Spleen (tissue), 11 donors: ENCODE data around the gene TEKTIP1. TPM values are rescaled to one million over a fixed set of nuclear protein-coding genes. Genes with fewer than 3 reads are reported as not detected.

ENCODE experiments used
- DNase-seq: peaks from one replicate; pipeline ENCODE4 v3.0.0-alpha.2; 2020
- H3K27ac ChIP-seq, 8 donors: fragments of 200-600 bp; sonication (generic) in 7 of 8; 1 replicate in 4 of 8; 2 replicates in 4 of 8; pipeline versions ENCODE4 v1.5.0 to v1.8.0; 2016 to 2021; ENCODE audit warnings: inconsistent platforms in 4 of 8, mild to moderate bottlenecking in 4 of 8, moderate library complexity in 1 of 8
- H3K27me3 ChIP-seq, 7 donors: fragments of 200-600 bp; sonication (generic) in 6 of 7; replicated peaks in 1 of 7; 1 replicate in 4 of 7; 2 replicates in 3 of 7; pipeline versions ENCODE4 v1.5.0 to v1.8.0; 2016 to 2021; ENCODE audit warnings: inconsistent platforms in 3 of 7, mild to moderate bottlenecking in 1 of 7
- H3K36me3 ChIP-seq, 6 donors: fragments of 200-600 bp; sonication (generic) in 5 of 6; 1 replicate in 4 of 6; 2 replicates in 2 of 6; pipeline versions ENCODE4 v1.5.0 to v1.8.0; 2016 to 2021; ENCODE audit warnings: inconsistent platforms in 2 of 6
- H3K4me1 ChIP-seq, 6 donors: fragments of 200-600 bp; sonication (generic) in 5 of 6; 1 replicate in 3 of 6; 2 replicates in 3 of 6; pipeline versions ENCODE4 v1.5.0 to v1.8.0; 2016 to 2021; ENCODE audit warnings: inconsistent platforms in 3 of 6
- H3K4me3 ChIP-seq, 8 donors: fragments of 200-600 bp; sonication (generic) in 7 of 8; 1 replicate in 4 of 8; 2 replicates in 4 of 8; pipeline versions ENCODE4 v1.5.0 to v1.8.0; 2016 to 2021; ENCODE audit warnings: inconsistent platforms in 4 of 8, mild to moderate bottlenecking in 4 of 8, moderate library complexity in 2 of 8
- H3K9me3 ChIP-seq, 8 donors: fragments of 200-600 bp; sonication (generic) in 7 of 8; 1 replicate in 4 of 8; 2 replicates in 4 of 8; pipeline versions ENCODE4 v1.5.0 to v1.8.0; 2016 to 2021; ENCODE audit warnings: inconsistent platforms in 4 of 8
- CTCF ChIP-seq, 11 experiments: fragments of 200-600 bp in 7 of 11; fragments of 450-650 bp in 4 of 11; sonication (generic) in 4 of 11; IDR thresholded peaks in 8 of 11; conservative IDR thresholded peaks in 3 of 11; 1 replicate in 7 of 11; 2 replicates in 4 of 11; pipeline versions ENCODE4 v1.4.0 to v1.8.0; 2016 to 2021; ENCODE audit warnings: antibody characterized with exemption in 11 of 11, inconsistent platforms in 4 of 11, mild to moderate bottlenecking in 1 of 11
- POLR2A ChIP-seq, 3 donors: fragments of 450-650 bp; IDR thresholded peaks; one replicate each; pipeline ENCODE4 v1.5.1; 2017; ENCODE audit warnings: antibody characterized with exemption in 3 of 3, mild to moderate bottlenecking in 1 of 3
- POLR2AphosphoS5 ChIP-seq, 3 donors: sonication (generic); formaldehyde crosslinking; IDR thresholded peaks; one replicate each; pipeline ENCODE4 v1.5.1; 2017; ENCODE audit warnings: antibody characterized with exemption in 3 of 3
- WGBS, 5 donors: extraction: QIAGEN DNeasy Blood & Tissue Kit in 3 of 5; methylation state at CpG; one replicate each; pipeline versions ENCODE4 v1.1.5 to v1.1.7; 2013 to 2018; 5-methylcytosine and 5-hydroxymethylcytosine counted together
- intact Hi-C: fragments of 100-400 bp; cut with DNase I; formaldehyde crosslinking; loops from one replicate; pipeline ENCODE4 v1.15.0; 2023; ENCODE audit warnings: low total_unique reads
- polyA plus RNA-seq, 3 donors: library from polyadenylated mRNA; stranded (reverse); fragments of 200-250 nt; gene quantifications; one replicate each; pipeline ENCODE4 v1.2.1, GENCODE V29; 2013
- total RNA-seq, 7 donors: library from RNA; depleted of rRNA in 3 of 7; stranded (reverse); fragments of >200 nt in 3 of 7; fragmentation: NEBNext Ultra II Directional in 4 of 7; extraction: Animal tissue kit (Norgen Biotek cat#: 25700) in 4 of 7; gene quantifications; one replicate each; pipeline versions ENCODE4 v1.1.0 to v1.2.1, GENCODE V29; 2016 to 2021
- donor health status: healthy with polysubstance abuse.
- donor health status: DM: no; HTN: no; CAD: no; lungs with moderate emphysema.
- donor health status: DM: no; HTN: no; CAD: no.
- donor health status: Bipolar disorder and iron deficiency.
- donor health status: healthy.
- donor health status: DM: no; HTN: no; CAD: no.
- donor health status: DM: yes; HTN: yes; CAD: no.

TEKTIP1 gene
- total and polyA plus RNA-seq, 10 donors: 1.2 to 7.4 (median 3.1) TPM; not detected in 1

GRCh38 chr19:3547767-3548282 lies 8.9 kb downstream of the TEKTIP1 start:
- H3K4me1 ChIP-seq: peaks cover 4 to 70% (median 25%) of the 10 kb centered on the region in 6 donors
- no peaks in the 10 kb centered on the region for H3K27me3 ChIP-seq
- H3K27ac ChIP-seq: peak overlapping the region in 4 of 8 donors; percentile 54 to 76 (median 72)
- TF ChIP-seq POLR2A (IDR thresholded peaks at IDR 0.05) (no peak), POLR2AphosphoS5 (IDR thresholded peaks at IDR 0.05) (peak in 2 of 3 donors; percentile 3 to 45), CTCF (IDR thresholded peaks at IDR 0.05 in 8 of 11, conservative IDR thresholded peaks at IDR 0.05 in 3 of 11) (peak in 3 of 11 experiments; percentile 4 to 6 (median 4))
- intact Hi-C loops: no loop called here
- DNase-seq: peak; percentile 79
- WGBS, 5 donors: 87 to 90% (median 87%) methylated on average over 3 to 36 of the region's 36 CpGs
- peak overlapping the region in 1 of 8 donors; percentile 50 for H3K4me3 ChIP-seq
- H3K36me3 ChIP-seq: peaks cover 0 to 85% (median 42%) of the 10 kb centered on the region in 6 donors
- no peaks in the 10 kb centered on the region for H3K9me3 ChIP-seq

DNA sequence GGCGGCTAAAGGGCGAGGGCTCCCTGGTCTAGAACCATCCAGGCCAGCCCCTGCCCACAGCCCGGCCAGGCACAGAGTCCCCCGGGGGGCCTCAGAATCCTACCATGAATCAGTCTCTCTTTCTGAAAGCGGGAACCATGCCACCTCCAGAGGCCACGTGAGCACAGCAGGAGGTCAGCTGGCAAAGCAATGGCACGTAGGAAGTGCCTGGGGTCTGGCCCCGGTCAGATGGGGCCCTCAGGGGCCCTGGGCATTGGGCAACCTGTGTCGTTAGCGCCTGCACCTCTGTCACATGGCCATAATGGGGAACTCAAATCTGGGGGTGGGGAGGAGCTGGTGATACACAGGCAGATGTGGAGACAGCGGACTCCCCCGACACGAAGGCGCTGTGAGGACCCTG lies 9.6 kb downstream of the TEKTIP1 start:
- TF ChIP-seq CTCF (IDR thresholded peaks at IDR 0.05 in 8 of 11, conservative IDR thresholded peaks at IDR 0.05 in 3 of 11) (no peak), POLR2AphosphoS5 (IDR thresholded peaks at IDR 0.05) (peak; percentile 7 to 71 (median 32)), POLR2A (IDR thresholded peaks at IDR 0.05) (no peak)
- intact Hi-C loops: no loop called here
- DNase-seq: peak; percentile 86
- Histone ChIP-seq H3K36me3 (peaks cover 0 to 77% (median 38%) of the 10 kb centered on the region in 6 donors), H3K27me3 (no peaks in the 10 kb centered on the region), H3K9me3 (no peaks in the 10 kb centered on the region), H3K27ac (peak overlapping the region; percentile 18 to 76 (median 58)), H3K4me1 (peaks cover 10 to 77% (median 32%) of the 10 kb centered on the region in 6 donors), H3K4me3 (peak overlapping the region in 1 of 8 donors; percentile 50)
- WGBS, 5 donors: 54 to 80% (median 67%) methylated on average over 6 to 14 of the region's 14 CpGs

DNA sequence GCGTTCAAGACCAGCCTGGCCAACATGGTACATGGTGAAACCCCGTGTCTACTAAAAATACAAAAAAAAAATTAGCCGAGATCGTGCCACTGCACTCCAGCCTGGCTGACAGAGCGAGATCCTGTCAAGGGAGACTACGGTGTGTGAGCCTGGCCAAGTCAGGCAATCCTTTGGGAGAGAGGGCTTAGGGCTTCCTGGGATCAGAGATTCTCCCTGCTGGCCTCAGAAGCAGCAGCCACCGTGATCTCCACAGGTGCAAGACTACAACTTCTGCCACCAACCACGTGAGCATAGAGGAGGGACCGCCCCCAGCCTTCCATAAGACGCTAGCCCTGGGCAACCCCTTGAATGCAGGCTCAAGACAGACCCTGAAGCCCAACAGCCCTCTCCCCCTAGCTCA lies 10.8 kb downstream of the TEKTIP1 start:
- Histone ChIP-seq H3K4me3 (no peak overlapping the region), H3K36me3 (peaks cover 0 to 65% (median 32%) of the 10 kb centered on the region in 6 donors), H3K27ac (peak overlapping the region in 1 of 8 donors; percentile 76), H3K27me3 (no peaks in the 10 kb centered on the region), H3K9me3 (no peaks in the 10 kb centered on the region), H3K4me1 (peaks cover 22 to 87% (median 44%) of the 10 kb centered on the region in 6 donors)
- 81 to 92% (median 87%) methylated on average over 10 of the region's 10 CpGs for WGBS, 5 donors
- TF ChIP-seq CTCF (IDR thresholded peaks at IDR 0.05 in 8 of 11, conservative IDR thresholded peaks at IDR 0.05 in 3 of 11): no peak
- no peak for TF ChIP-seq POLR2A (IDR thresholded peaks at IDR 0.05)
- no peak for TF ChIP-seq POLR2AphosphoS5 (IDR thresholded peaks at IDR 0.05)
- intact Hi-C loops: loop anchor here (10.0 kb wide), 1 partner anchor 65 kb away; no protein-coding TSS in a partner anchor
- no peak for DNase-seq

DNA sequence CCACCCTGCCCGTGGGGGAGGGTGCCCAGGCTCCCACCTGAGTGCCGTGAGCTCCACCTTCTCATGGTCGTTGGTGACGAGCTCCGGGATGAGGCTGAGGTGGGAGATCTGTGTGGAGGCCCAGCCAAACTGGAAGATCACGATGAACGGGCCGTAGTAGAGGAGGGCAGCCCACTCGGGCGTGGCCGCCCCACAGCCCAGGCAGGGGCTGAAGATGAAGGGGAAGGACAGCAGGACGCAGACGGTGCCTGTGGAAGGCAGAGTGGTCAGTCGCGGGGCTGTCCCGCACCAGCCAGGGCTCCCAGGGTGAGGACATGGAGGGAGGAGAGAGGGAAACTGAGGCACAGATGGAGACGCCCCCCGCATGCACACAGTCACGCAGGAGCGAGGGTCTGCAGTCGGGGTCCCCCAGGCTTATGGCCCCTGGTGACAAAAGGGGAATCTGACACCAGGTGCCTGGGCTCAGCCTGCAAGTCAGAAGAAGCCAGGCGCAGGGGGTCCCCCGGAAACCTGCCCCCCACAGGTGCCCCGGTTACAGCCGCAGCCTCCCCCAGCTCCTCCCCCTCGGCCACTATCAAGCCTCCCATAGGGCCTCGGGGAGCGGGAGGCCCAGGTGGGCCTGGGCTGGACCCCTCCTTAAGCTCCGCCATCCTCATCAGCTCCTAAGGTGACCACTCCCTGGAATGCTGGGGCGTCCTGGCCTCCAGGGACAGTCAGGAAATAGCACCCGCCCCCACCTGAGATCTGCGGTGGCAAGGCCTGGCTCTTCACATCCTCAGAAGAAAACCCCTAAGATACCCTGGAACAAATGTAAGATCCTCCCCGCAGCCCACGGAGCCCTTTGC lies 12.2 kb downstream of the TEKTIP1 start:
- Histone ChIP-seq H3K27ac (peak overlapping the region in 3 of 8 donors; percentile 88 to 90 (median 90)), H3K27me3 (no peaks in the 10 kb centered on the region), H3K36me3 (peaks cover 0 to 53% (median 24%) of the 10 kb centered on the region in 6 donors), H3K4me1 (peaks cover 31 to 87% (median 55%) of the 10 kb centered on the region in 6 donors), H3K4me3 (no peak overlapping the region), H3K9me3 (no peaks in the 10 kb centered on the region)
- intact Hi-C loops: loop anchor here (10.0 kb wide), 1 partner anchor 64 kb away; no protein-coding TSS in a partner anchor
- 91 to 95% (median 94%) methylated on average over 17 to 34 of the region's 34 CpGs for WGBS, 5 donors
- TF ChIP-seq POLR2AphosphoS5 (IDR thresholded peaks at IDR 0.05): peak in 1 of 3 donors; percentile 57
- no peak for TF ChIP-seq CTCF (IDR thresholded peaks at IDR 0.05 in 8 of 11, conservative IDR thresholded peaks at IDR 0.05 in 3 of 11)
- peak; percentile 73 for DNase-seq
